T1000 (cell line): ENCODE data around the gene MFSD11.
"Not testable (repeated sequence)": the region's sequence is repeated elsewhere in the genome, so short reads cannot be mapped to it uniquely, and the experiment has no call there.

Experiments
- DNase-seq: peaks from one replicate; lab custom pipeline; 2025; ENCODE audit warnings: mixed read lengths; lab: John Stamatoyannopoulos, UW

The MFSD11 gene

DNA sequence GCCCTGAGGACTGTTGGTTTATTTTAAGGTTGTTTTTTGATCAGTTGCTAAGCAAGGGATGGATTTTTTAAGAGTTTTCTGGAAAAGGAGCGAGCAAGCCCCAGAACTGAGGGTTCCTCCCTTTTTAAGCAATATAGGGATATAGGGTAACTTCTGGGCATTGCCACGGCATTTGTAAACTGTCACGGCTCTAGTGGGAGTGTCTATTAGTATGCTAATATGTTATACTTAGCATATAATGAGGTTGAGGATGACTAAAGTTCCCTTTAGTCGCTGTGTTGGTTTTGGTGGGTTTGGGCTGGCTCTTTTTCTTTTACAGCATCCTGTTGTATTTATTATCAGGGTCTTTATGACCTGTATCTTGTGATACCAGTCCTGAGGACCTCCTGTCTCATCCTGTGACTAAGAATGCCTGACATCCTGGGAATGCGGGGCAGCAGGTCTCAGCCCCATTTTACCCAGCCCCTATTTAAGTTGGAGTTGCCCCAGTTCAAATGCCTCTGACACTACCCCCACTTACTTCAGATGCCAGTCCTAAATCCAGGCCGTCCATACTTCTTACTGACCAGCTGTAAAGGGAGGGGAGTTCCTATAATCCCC is 59.4 kb downstream of the MFSD11 start:
- no peak for DNase-seq

GRCh38 chr17:76801706-76802105 is 63.8 kb downstream of the MFSD11 start:
- DNase-seq: no peak

- DNase-seq: no peak
Observed at GRCh38 chr17:76805319-76805718, 67.4 kb downstream of the MFSD11 start.

DNA sequence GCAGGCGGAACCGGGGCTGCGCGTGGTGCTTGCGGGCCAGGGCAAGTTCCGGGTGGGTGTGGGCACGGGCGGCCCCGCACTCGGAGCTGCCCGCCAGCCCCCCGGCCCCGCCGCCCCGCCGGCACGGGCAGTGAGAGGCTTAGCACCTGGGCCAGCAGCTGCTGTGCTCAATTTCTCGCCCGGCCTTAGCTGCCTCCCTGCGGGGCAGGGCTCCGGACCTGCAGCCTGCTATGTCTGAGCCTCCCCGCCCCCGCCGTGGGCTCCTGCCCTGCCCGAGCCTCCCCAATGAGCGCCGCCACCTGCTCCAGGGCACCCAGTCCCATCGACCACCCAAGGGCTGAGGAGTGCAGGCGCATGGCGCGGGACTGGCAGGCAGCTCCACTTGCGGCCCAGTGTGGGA is 68.2 kb downstream of the MFSD11 start:
- not testable (repeated sequence) for DNase-seq

DNA sequence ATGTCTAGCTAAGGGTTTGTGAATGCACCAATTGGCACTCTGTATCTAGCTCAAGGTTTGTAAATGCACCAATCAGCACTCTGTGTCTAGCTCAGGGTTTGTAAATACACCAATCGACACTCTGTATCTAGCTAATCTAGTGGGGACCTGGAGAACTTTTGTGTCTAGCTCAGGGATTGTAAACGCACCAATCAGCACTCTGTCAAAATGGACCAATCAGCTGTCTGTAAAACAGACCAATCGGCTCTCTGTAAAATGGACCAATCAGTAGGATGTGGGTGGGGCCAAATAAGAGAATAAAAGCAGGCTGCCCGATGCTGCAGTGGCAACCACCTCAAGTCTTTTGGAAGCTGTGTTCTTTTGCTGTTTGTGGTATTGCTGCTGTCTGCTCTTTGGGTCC is 68.8 kb downstream of the MFSD11 start:
- DNase-seq: not testable (repeated sequence)

DNA sequence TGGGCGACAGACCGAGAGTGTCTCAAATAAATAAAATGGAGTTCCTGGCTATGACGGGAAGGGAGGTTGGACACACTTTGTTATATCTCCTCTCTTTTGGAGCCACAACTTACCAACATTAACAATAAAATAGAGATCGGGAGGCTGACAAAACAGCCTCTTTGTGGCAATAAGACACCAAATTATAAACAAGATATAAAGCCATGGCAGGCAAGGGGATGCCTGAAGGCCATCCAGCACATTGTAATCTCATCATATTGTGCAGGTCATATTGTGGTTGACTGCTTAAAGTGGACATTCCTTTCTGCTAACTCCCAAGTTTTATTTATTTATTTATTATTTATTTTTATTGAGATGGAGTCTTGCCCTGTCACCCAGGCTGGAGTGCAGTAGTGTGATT is 70.4 kb downstream of the MFSD11 start:
- DNase-seq: no peak

DNA sequence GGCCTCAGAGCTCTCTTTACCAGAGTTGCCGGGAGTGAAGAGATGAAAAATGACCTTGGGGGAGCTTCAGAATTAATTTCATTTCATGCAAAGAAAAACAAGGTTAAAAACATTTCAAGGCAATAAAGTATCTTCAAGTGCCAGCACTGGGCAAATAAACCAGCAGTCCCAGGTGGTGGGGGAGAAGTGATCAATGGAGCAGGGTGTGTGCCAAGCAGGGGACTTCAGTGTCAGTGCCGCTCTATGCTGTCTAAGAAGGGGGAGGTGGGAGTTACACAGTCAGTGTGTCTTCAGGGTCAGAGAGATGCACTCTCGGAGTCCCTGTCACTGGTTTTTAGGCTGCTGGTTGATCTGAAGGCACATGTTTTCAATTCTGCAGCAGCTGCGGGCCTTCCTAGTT is 73.0 kb downstream of the MFSD11 start:
- DNase-seq: no peak

GRCh38 chr17:76811834-76812233 is 73.9 kb downstream of the MFSD11 start:
- DNase-seq: no peak

DNA sequence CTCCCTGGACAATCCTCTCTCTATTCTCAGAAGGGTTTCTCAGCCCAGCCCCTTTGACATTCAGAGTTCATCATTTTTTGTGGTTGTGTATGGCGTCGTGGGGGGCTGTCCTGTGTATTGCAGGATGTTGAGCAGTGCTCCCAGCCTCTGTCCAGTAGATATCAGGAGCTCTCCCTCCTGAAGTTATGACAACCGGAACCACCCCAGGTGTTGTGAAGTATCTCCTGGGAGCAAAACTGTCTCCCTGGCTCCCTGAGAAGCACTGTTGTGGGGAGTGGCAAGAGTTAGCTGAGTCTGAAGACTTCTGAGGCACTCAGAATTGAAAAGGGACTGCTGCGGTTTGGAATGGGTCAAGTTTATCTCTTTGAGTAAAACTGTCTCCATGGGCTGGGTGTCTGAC is 74.3 kb downstream of the MFSD11 start:
- no peak for DNase-seq

- no peak for DNase-seq
Observed at GRCh38 chr17:76812968-76813367, 75.0 kb downstream of the MFSD11 start.

GRCh38 chr17:76815907-76816589 is 78.1 kb downstream of the MFSD11 start:
- DNase-seq: not testable (repeated sequence)

- no peak for DNase-seq
Observed at GRCh38 chr17:76816590-76817135, 78.7 kb downstream of the MFSD11 start.

DNA sequence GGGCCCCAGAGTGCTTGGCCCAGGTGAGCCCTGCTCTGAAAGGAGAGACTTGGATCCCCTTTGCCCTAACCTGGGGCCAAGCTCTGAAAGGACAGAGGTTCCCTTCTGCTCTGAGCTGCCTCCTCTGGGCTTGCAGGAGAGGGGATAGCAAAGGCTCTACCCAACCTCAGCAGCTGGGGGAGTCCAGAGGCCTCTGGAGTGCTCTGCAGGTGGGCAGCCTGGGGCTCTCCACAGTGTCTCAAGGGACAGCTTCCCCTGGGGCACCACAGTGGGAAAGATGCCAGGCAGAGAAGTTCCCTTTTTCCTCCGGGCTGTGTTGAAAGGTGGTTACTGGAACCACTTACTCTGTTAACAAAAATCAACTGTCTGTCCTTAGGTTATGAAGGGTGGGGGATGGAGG is 82.1 kb downstream of the MFSD11 start:
- no peak for DNase-seq

GRCh38 chr17:76820561-76820960 is 82.6 kb downstream of the MFSD11 start:
- DNase-seq: no peak

GRCh38 chr17:76822184-76822778 is 84.4 kb downstream of the MFSD11 start:
- DNase-seq: no peak

GRCh38 chr17:76824093-76824492 is 86.2 kb downstream of the MFSD11 start:
- no peak for DNase-seq

- DNase-seq: no peak
Observed at GRCh38 chr17:76826330-76827068, 88.6 kb downstream of the MFSD11 start.

GRCh38 chr17:76827736-76828135 is 89.8 kb downstream of the MFSD11 start:
- DNase-seq: no peak
